Tibial nerve (tissue), 4 donors: Measurements from ENCODE around the gene SRP9. TPM values are rescaled to one million over a fixed set of nuclear protein-coding genes. Genes with fewer than 3 reads are reported as not detected.
"Not testable (repeated sequence)": the region's sequence is repeated elsewhere in the genome, so short reads cannot be mapped to it uniquely, and the experiment has no call there.

Experiments used
- DNase-seq, 2 donors: peaks; one replicate each; pipeline ENCODE4 v3.0.0-alpha.2; 2019; ENCODE audit warnings: low spot score in 2 of 2
- H3K27ac ChIP-seq, 4 donors: fragments of 200-600 bp; sonication (generic) in 3 of 4; one replicate each; pipeline ENCODE4 v1.5.1; 2017 to 2019; ENCODE audit warnings: mild to moderate bottlenecking in 1 of 4
- H3K27me3 ChIP-seq, 2 donors: fragments of 200-600 bp; sonication (generic) in 1 of 2; one replicate each; pipeline versions ENCODE4 v1.5.1 to v1.6.0; 2017 to 2019
- H3K36me3 ChIP-seq, 3 donors: fragments of 200-600 bp; sonication (generic); one replicate each; pipeline ENCODE4 v1.5.1; 2018 to 2019
- H3K4me1 ChIP-seq, 4 donors: fragments of 200-600 bp; sonication (generic) in 3 of 4; one replicate each; pipeline ENCODE4 v1.5.1; 2017 to 2019
- H3K4me3 ChIP-seq, 4 donors: fragments of 200-600 bp; sonication (generic) in 3 of 4; one replicate each; pipeline ENCODE4 v1.5.1; 2017 to 2019; ENCODE audit warnings: mild to moderate bottlenecking in 1 of 4, moderate library complexity in 1 of 4
- H3K9me3 ChIP-seq, 4 donors: fragments of 200-600 bp; sonication (generic) in 3 of 4; one replicate each; pipeline ENCODE4 v1.5.1; 2017 to 2019
- EP300 ChIP-seq, 2 donors: sonication (generic); formaldehyde crosslinking; IDR thresholded peaks; one replicate each; pipeline ENCODE4 v1.6.1; 2017; ENCODE audit warnings: antibody characterized with exemption in 2 of 2, mild to moderate bottlenecking in 1 of 2
- POLR2A ChIP-seq, 2 donors: fragments of 450-650 bp; IDR thresholded peaks; one replicate each; pipeline ENCODE4 v1.6.1; 2017; ENCODE audit warnings: antibody characterized with exemption in 2 of 2, mild to moderate bottlenecking in 2 of 2, moderate library complexity in 2 of 2
- WGBS, 2 donors: methylation state at CpG; one replicate each; pipeline ENCODE4 v1.1.5; 2018; 5-methylcytosine and 5-hydroxymethylcytosine counted together
- total RNA-seq, 4 donors: library from RNA; depleted of rRNA; stranded (reverse); fragments of >200 nt; gene quantifications; one replicate each; pipeline ENCODE4 v1.1.0, GENCODE V29; 2016
- TF ChIP-seq, protein P1 (sequence below), 5 experiments: fragments of 200-600 bp in 3 of 5; fragments of 450-650 bp in 2 of 5; sonication (generic) in 3 of 5; IDR thresholded peaks; one replicate each; pipeline ENCODE4 v1.5.1; 2016 to 2019; ENCODE audit warnings: antibody characterized with exemption in 5 of 5, mild to moderate bottlenecking in 3 of 5, moderate library complexity in 2 of 5

Gene SRP9
- total RNA-seq, 4 donors from 2014 or later: 130 to 178 (median 146) TPM

DNA sequence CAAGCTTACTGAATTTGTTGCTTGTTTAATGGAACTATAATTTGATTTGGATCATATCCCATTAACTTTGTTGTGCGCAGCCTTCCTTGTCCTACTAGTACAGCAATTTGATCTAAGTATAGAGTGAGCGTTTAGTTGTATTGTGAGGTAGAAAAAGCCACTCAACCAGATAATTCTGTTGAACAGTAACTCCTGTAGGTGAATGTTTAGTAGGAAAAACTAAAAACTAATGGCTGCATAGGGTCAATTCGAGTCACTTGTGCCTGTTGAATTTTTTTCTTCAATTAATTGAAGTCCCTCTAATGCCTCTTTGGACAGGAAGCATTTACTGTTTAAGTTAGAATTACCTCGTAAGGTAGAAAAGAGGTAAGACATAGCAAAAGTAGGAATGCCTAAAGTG is 17.3 kb downstream of the SRP9 start:
- no peaks in the 10 kb centered on the region for H3K9me3 ChIP-seq
- no peak overlapping the region for H3K27ac ChIP-seq
- 96 to 98% methylated on average over 4 of the region's 4 CpGs for WGBS, 2 donors
- H3K36me3 ChIP-seq: peaks cover 0 to 36% (median 4%) of the 10 kb centered on the region in 3 donors
- no peak overlapping the region for H3K4me3 ChIP-seq
- no peaks in the 10 kb centered on the region for H3K27me3 ChIP-seq
- H3K4me1 ChIP-seq: no peaks in the 10 kb centered on the region
- TF ChIP-seq, protein P1, sequence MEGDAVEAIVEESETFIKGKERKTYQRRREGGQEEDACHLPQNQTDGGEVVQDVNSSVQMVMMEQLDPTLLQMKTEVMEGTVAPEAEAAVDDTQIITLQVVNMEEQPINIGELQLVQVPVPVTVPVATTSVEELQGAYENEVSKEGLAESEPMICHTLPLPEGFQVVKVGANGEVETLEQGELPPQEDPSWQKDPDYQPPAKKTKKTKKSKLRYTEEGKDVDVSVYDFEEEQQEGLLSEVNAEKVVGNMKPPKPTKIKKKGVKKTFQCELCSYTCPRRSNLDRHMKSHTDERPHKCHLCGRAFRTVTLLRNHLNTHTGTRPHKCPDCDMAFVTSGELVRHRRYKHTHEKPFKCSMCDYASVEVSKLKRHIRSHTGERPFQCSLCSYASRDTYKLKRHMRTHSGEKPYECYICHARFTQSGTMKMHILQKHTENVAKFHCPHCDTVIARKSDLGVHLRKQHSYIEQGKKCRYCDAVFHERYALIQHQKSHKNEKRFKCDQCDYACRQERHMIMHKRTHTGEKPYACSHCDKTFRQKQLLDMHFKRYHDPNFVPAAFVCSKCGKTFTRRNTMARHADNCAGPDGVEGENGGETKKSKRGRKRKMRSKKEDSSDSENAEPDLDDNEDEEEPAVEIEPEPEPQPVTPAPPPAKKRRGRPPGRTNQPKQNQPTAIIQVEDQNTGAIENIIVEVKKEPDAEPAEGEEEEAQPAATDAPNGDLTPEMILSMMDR (IDR thresholded peaks at IDR 0.05): no peak
- TF ChIP-seq POLR2A (IDR thresholded peaks at IDR 0.05) (no peak), EP300 (IDR thresholded peaks at IDR 0.05) (no peak)
- no peak for DNase-seq

DNA sequence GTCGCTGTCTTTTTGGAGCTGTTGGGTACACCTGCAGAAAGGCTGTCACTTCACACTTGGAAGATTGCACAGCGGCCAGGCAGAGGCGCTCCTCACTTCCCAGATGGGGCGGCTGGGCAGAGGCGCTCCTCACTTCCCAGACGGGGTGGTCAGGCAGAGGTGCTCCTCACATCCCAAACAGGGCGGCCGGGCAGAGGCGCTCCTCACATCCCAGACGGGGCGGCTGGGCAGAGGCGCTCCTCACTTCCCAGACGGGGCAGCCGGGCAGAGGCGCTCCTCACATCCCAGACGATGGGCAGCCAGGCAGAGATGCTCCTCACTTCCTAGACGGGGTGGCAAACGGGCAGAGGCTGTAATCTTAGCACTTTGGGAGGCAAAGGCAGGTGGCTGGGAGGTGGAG is 18.5 kb downstream of the SRP9 start:
- peaks cover 0 to 27% (median 0%) of the 10 kb centered on the region in 3 donors for H3K36me3 ChIP-seq
- not testable (repeated sequence) for H3K4me3 ChIP-seq, H3K9me3 ChIP-seq, H3K27ac ChIP-seq, H3K27me3 ChIP-seq, DNase-seq, H3K4me1 ChIP-seq
- WGBS, 2 donors: 90 to 97% methylated on average over 10 to 15 of the region's 18 CpGs

DNA sequence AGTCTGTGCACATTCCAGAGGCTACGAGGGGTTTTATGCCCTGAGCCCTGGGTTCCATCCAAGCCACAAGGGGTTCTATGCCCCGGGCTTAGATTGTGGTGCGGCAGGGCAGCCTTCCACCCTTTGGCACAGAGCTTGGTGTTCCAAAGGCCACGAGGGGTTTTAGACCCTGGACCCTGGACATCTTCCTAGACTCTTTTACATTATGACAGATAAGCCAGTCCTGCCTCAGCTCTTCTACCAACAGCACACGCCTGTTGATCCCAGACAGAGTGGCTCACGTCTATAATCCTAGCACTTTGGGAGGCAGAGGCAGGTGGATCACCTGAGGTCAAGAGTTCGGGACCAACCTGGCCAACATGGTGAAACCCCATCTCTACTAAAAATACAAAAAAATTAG is 23.5 kb downstream of the SRP9 start:
- WGBS, 2 donors: 97% methylated on average over 7 of the region's 7 CpGs
- not testable (repeated sequence) for H3K4me3 ChIP-seq, H3K4me1 ChIP-seq, DNase-seq, H3K9me3 ChIP-seq, H3K36me3 ChIP-seq, H3K27ac ChIP-seq, H3K27me3 ChIP-seq

DNA sequence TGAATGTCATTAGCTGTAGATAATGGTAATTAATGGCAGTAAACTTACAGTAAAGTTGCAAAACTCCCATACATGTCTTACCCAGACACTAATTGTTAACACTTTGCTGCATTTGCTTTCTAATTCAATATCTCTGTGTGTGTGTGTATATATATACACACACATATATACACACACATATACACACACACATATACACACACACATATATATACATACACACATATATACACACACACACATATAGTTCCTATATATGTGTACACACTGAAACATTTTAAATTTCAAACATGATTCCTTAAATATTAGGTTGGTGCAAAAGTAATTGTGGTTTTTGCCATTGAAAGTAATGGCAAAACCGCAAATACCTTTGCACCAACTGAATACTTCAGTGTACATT is 28.6 kb downstream of the SRP9 start:
- Histone ChIP-seq H3K27me3 (no peaks in the 10 kb centered on the region), H3K4me3 (no peak overlapping the region), H3K9me3 (no peaks in the 10 kb centered on the region), H3K36me3 (peaks cover 0 to 3% (median 0%) of the 10 kb centered on the region in 3 donors), H3K4me1 (peaks cover 0 to 14% (median 4%) of the 10 kb centered on the region in 4 donors), H3K27ac (no peak overlapping the region)
- TF ChIP-seq EP300 (IDR thresholded peaks at IDR 0.05) (no peak), POLR2A (IDR thresholded peaks at IDR 0.05) (no peak)
- TF ChIP-seq, protein P1 (IDR thresholded peaks at IDR 0.05): no peak
- DNase-seq: no peak
- WGBS, 2 donors: 94 to 100% methylated on average over 1 of the region's 1 CpG

DNA sequence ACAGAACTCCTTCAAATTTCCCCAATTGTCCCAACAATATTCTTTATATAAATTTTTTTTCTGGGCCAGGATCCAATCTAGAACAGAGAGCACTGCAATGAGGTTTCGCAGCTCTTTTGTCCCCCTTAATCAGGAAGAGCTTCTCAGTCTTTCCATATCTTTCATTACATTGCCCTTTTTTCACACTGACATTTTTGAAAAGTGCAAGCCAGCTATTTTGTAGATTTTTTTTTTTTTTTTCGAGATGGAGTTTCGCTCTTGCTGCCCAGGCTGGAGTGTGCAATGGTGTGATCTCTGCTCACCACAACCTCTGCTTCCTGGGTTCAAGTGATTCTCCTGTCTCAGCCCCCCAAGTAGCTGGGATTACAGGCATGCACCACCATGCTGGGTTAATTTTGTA is 29.1 kb downstream of the SRP9 start:
- H3K9me3 ChIP-seq, H3K27me3 ChIP-seq, DNase-seq, H3K4me3 ChIP-seq, H3K36me3 ChIP-seq, H3K27ac ChIP-seq: not testable (repeated sequence)
- H3K4me1 ChIP-seq: peaks cover 0 to 19% (median 5%) of the 10 kb centered on the region in 4 donors
- 84 to 86% methylated on average over 3 of the region's 3 CpGs for WGBS, 2 donors

DNA sequence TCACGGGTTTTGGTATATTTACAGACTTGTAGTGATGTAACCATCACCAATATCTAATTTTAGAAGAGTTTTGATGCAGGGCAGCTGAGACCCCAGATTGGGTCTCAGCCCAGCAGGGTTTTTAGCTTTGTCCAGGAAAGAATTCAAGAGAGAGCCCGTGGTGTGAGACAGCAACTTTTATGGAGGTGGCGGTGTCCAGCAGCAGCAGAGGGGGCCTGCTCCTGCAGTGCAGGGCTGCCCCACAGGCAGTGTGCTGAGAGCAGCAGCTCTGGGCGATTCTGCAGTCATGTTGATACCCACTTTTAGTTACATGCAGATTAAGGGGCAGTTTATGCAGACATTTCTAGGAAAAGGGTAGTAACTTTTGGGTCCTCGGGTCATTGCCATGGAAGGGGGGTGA is 30.5 kb downstream of the SRP9 start:
- no peak overlapping the region for H3K4me3 ChIP-seq
- no peak for DNase-seq
- 74 to 87% methylated on average over 5 of the region's 5 CpGs for WGBS, 2 donors
- no peak overlapping the region for H3K27ac ChIP-seq
- H3K36me3 ChIP-seq: peaks cover 0 to 2% (median 0%) of the 10 kb centered on the region in 3 donors
- no peaks in the 10 kb centered on the region for H3K27me3 ChIP-seq
- H3K9me3 ChIP-seq: no peaks in the 10 kb centered on the region
- TF ChIP-seq, protein P1 (IDR thresholded peaks at IDR 0.05): no peak
- TF ChIP-seq EP300 (IDR thresholded peaks at IDR 0.05) (no peak), POLR2A (IDR thresholded peaks at IDR 0.05) (no peak)
- H3K4me1 ChIP-seq: peaks cover 0 to 33% (median 12%) of the 10 kb centered on the region in 4 donors
